H9 (cell line): ENCODE results near the gene OMA1. TPM values are rescaled to one million over a fixed set of nuclear protein-coding genes. Genes with fewer than 3 reads are reported as not detected.

Source experiments
- DNase-seq: peaks from one replicate; pipeline ENCODE4 v3.0.0-alpha.2; 2017
- H2AFZ ChIP-seq: one replicate; pipeline ENCODE4 v1.6.1; 2013; ENCODE audit warnings: mild to moderate bottlenecking, low read length, control low read depth, moderate library complexity
- H2AK5ac ChIP-seq: 2 replicates; pipeline ENCODE4 v1.6.1; 2013; ENCODE audit warnings: low read length, control low read depth, mixed read lengths; ENCODE audit not compliant: insufficient read length
- H2BK120ac ChIP-seq: one replicate; pipeline ENCODE4 v1.6.1; 2013; ENCODE audit warnings: low read depth, mild to moderate bottlenecking, low read length, control low read depth, inconsistent platforms; ENCODE audit not compliant: poor library complexity, severe bottlenecking
- H2BK12ac ChIP-seq: 2 replicates; pipeline ENCODE4 v1.6.1; 2013; ENCODE audit warnings: low read length, control low read depth, mixed read lengths, low read depth; ENCODE audit not compliant: insufficient read length
- H2BK15ac ChIP-seq: 2 replicates; pipeline ENCODE4 v1.6.1; 2013; ENCODE audit warnings: low read depth, low read length, control low read depth
- H2BK20ac ChIP-seq: one replicate; pipeline ENCODE4 v1.6.1; 2013; ENCODE audit warnings: low read depth, mild to moderate bottlenecking, low read length, control low read depth, inconsistent platforms; ENCODE audit not compliant: poor library complexity, severe bottlenecking
- H2BK5ac ChIP-seq: 2 replicates; pipeline ENCODE4 v1.6.1; 2013; ENCODE audit warnings: low read length, control low read depth, mixed read lengths; ENCODE audit not compliant: insufficient read length
- H3K14ac ChIP-seq: 2 replicates; pipeline ENCODE4 v1.6.1; 2013; ENCODE audit warnings: low read length, control low read depth; ENCODE audit not compliant: insufficient read depth
- H3K18ac ChIP-seq: 2 replicates; pipeline ENCODE4 v1.6.1; 2013; ENCODE audit warnings: low read depth, mild to moderate bottlenecking, mixed read lengths, low read length, control low read depth; ENCODE audit not compliant: insufficient read length
- H3K23ac ChIP-seq: 2 replicates; pipeline ENCODE4 v1.6.1; 2013; ENCODE audit warnings: low read length, control low read depth, mixed read lengths, low read depth; ENCODE audit not compliant: insufficient read length
- H3K23me2 ChIP-seq: 2 replicates; pipeline ENCODE4 v1.6.1; 2013; ENCODE audit warnings: low read depth, mild to moderate bottlenecking, mixed read lengths, low read length, control low read depth; ENCODE audit not compliant: insufficient read length, poor library complexity, severe bottlenecking
- H3K27ac ChIP-seq: 2 replicates; pipeline ENCODE4 v1.5.1; 2013; ENCODE audit warnings: low read length, control low read depth, mixed read lengths, low read depth; ENCODE audit not compliant: insufficient read length
- H3K27me3 ChIP-seq: 2 replicates; pipeline ENCODE4 v1.6.1; 2013; ENCODE audit warnings: low read length, control low read depth, inconsistent platforms; ENCODE audit not compliant: insufficient read depth
- H3K4ac ChIP-seq: 2 replicates; pipeline ENCODE4 v1.6.1; 2013; ENCODE audit warnings: low read depth, mild to moderate bottlenecking, control low read depth, inconsistent platforms, low read length, moderate library complexity
- H3K4me1 ChIP-seq: 2 replicates; pipeline ENCODE4 v1.6.1; 2013; ENCODE audit warnings: low read length, control low read depth, inconsistent platforms; ENCODE audit not compliant: insufficient read depth
- H3K4me2 ChIP-seq: 2 replicates; pipeline ENCODE4 v1.6.1; 2013; ENCODE audit warnings: low read length, control low read depth, mixed read lengths; ENCODE audit not compliant: insufficient read length, insufficient read depth
- H3K56ac ChIP-seq: 2 replicates; pipeline ENCODE4 v1.6.1; 2013; ENCODE audit warnings: low read depth, mild to moderate bottlenecking, mixed read lengths, low read length, control low read depth; ENCODE audit not compliant: insufficient read length
- H3K79me1 ChIP-seq: 2 replicates; pipeline ENCODE4 v1.6.1; 2013; ENCODE audit warnings: low read depth, mild to moderate bottlenecking, moderate library complexity, low read length, control low read depth, inconsistent platforms; ENCODE audit not compliant: insufficient read depth, poor library complexity, severe bottlenecking
- H3K79me2 ChIP-seq: 2 replicates; pipeline ENCODE4 v1.6.1; 2013; ENCODE audit warnings: low read length, control low read depth, inconsistent platforms; ENCODE audit not compliant: insufficient read depth
- H3K9ac ChIP-seq: 2 replicates; pipeline ENCODE4 v1.6.1; 2013; ENCODE audit warnings: low read length, control low read depth, mixed read lengths; ENCODE audit not compliant: insufficient read length; ENCODE audit errors: extremely low read depth
- H3K9me3 ChIP-seq: one replicate; pipeline ENCODE4 v1.6.1; 2013; ENCODE audit warnings: low read depth, low read length, inconsistent platforms; ENCODE audit not compliant: control insufficient read depth
- H3T11ph ChIP-seq: one replicate; pipeline ENCODE4 v1.6.1; 2013; ENCODE audit warnings: mild to moderate bottlenecking, low read length, control low read depth, inconsistent platforms
- H4K20me1 ChIP-seq: one replicate; pipeline ENCODE4 v1.6.1; 2013; ENCODE audit not compliant: control insufficient read depth, insufficient read length, insufficient read depth
- H4K5ac ChIP-seq: 2 replicates; pipeline ENCODE4 v1.6.1; 2013; ENCODE audit warnings: low read depth, mild to moderate bottlenecking, mixed read lengths, low read length, control low read depth; ENCODE audit not compliant: insufficient read length
- H4K8ac ChIP-seq: replicated peaks from 2 replicates; pipeline ENCODE4 v1.6.1; 2013; ENCODE audit warnings: low read length, control low read depth, mixed read lengths, low read depth; ENCODE audit not compliant: insufficient read length
- H4K91ac ChIP-seq: 2 replicates; pipeline ENCODE4 v1.6.1; 2013; ENCODE audit warnings: low read depth, mild to moderate bottlenecking, moderate library complexity, mixed read lengths, low read length, control low read depth; ENCODE audit not compliant: insufficient read length
- H3K27ac Mint-ChIP-seq, 3 experiments: 2 replicates in 2 of 3; 3 replicates in 1 of 3; pipeline ENCODE4 v1.8.0; 2020 to 2021; ENCODE audit warnings: mixed read lengths in 3 of 3, mild to moderate bottlenecking in 1 of 3, moderate library complexity in 1 of 3
- H3K27me3 Mint-ChIP-seq: 2 replicates; pipeline ENCODE4 v1.8.0; 2021; ENCODE audit warnings: low read depth, mild to moderate bottlenecking, moderate library complexity, mixed read lengths
- H3K36me3 Mint-ChIP-seq, 3 experiments: 2 replicates in 2 of 3; 3 replicates in 1 of 3; pipeline ENCODE4 v1.8.0; 2020 to 2021; ENCODE audit warnings: low read depth in 3 of 3, mixed read lengths in 3 of 3; ENCODE audit not compliant: insufficient read depth in 1 of 3
- H3K4me1 Mint-ChIP-seq, 2 experiments: 2 replicates each; pipeline ENCODE4 v1.8.0; 2020; ENCODE audit warnings: mixed read lengths in 2 of 2
- H3K4me3 Mint-ChIP-seq, 2 experiments: 2 replicates in 1 of 2; 3 replicates in 1 of 2; pipeline ENCODE4 v1.8.0; 2020 to 2021; ENCODE audit warnings: mild to moderate bottlenecking in 2 of 2, mixed read lengths in 2 of 2, moderate library complexity in 1 of 2
- H3K9me3 Mint-ChIP-seq, 2 experiments: 2 replicates in 1 of 2; 3 replicates in 1 of 2; pipeline ENCODE4 v1.8.0; 2020; ENCODE audit warnings: mild to moderate bottlenecking in 2 of 2, mixed read lengths in 2 of 2, moderate library complexity in 1 of 2
- CTCF ChIP-seq: fragments of 200-600 bp; sonication (generic); conservative IDR thresholded peaks from 3 replicates; pipeline ENCODE4 v1.8.0; 2021; ENCODE audit warnings: antibody characterized with exemption, mild to moderate bottlenecking
- total RNA-seq: library from RNA; stranded (reverse); gene quantifications from 2 replicates; pipeline ENCODE4 v1.2.1, GENCODE V29; 2021

The OMA1 gene
- total RNA-seq, 1 experiment from 2014 or later = 12.9 TPM

GRCh38 chr1:58571616-58572015 is 25.1 kb upstream of the OMA1 start:
- Histone ChIP-seq H2BK20ac (no peak overlapping the region), H2BK120ac (no peak overlapping the region), H3K4me2 (no peak overlapping the region), H3K79me2 (no peaks in the 10 kb centered on the region), H4K20me1 (no peaks in the 10 kb centered on the region), H3K23ac (no peak overlapping the region), H4K5ac (no peak overlapping the region), H3K27ac (no peak overlapping the region), H4K91ac (no peak overlapping the region), H3K27me3 (peaks cover 6% of the 10 kb centered on the region; the same call in 1 of the 2 replicates), H2BK15ac (no peak overlapping the region), H2BK12ac (no peak overlapping the region), H2AK5ac (no peak overlapping the region), H3K9me3 (no peaks in the 10 kb centered on the region), H2AFZ (no peak overlapping the region), H3K79me1 (no peaks in the 10 kb centered on the region), H3K23me2 (no peaks in the 10 kb centered on the region), H3K18ac (no peak overlapping the region), H4K8ac (no peak overlapping the region), H2BK5ac (no peak overlapping the region), H3K9ac (no peak overlapping the region), H3T11ph (no peak overlapping the region), H3K14ac (no peak overlapping the region), H3K4ac (no peak overlapping the region), H3K4me1 (peaks cover 3% of the 10 kb centered on the region; the same call in 1 of the 2 replicates), H3K56ac (no peak overlapping the region)
- Mint-ChIP-seq H3K36me3 (peaks cover 0 to 9% (median 3%) of the 10 kb centered on the region in 3 experiments; a peak in 3 of 7 replicates), H3K4me3 (no peak overlapping the region), H3K27ac (no peak overlapping the region), H3K27me3 (peaks cover 22% of the 10 kb centered on the region), H3K4me1 (peaks cover 35 to 38% of the 10 kb centered on the region in 2 experiments), H3K9me3 (peaks cover 0 to 8% of the 10 kb centered on the region in 2 experiments; a peak in 2 of 5 replicates)
- no peak for TF ChIP-seq CTCF
- DNase-seq = no peak
